HG03159 (cell line): ENCODE data around the gene GPR89A.
"Not testable (repeated sequence)": the region's sequence is repeated elsewhere in the genome, so short reads cannot be mapped to it uniquely, and the experiment has no call there.

ENCODE experiments used
- ATAC-seq: cut with Tn5 transposase; IDR thresholded peaks from one replicate; pipeline ENCODE4 v1.9.1; 2021; ENCODE audit warnings: mild to moderate bottlenecking, moderate library complexity; ENCODE audit not compliant: unreplicated experiment

GPR89A gene

DNA sequence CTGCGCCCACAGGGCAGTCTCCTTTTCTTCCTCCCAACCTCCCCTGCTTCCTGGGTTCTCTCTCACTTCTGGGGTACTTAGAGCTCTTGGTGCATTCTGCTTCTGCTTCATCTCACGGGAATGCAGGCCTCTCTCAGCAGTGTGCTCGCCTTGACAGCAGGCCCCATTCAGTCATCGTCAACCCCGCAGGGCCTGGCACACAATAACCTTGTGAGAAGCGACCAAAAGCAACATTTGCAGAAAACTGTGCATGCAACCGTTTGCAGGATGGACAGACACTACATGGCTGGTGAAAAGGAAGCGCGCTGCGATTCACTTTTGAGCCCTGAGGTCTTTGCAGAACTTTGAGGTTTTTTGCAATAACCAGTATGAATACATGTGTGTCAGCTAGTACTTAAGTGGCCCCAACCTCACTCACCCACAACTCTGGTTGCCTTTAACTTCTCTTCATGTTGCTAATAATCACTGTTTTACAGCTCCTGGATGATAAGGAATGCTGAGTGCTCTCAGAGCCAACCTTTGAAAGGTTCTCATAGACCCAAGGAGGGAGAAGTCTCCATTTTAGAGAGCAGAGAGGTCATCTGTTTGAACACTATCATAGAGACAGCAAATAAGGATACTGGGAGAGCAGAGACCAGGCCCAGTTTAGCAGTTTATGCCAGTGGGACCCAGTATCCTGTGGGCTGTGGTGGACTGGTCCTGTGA, 109.0 kb downstream of the GPR89A start:
- no peak for ATAC-seq

GRCh38 chr1:145717833-145718232, 110.0 kb downstream of the GPR89A start:
- no peak for ATAC-seq

DNA sequence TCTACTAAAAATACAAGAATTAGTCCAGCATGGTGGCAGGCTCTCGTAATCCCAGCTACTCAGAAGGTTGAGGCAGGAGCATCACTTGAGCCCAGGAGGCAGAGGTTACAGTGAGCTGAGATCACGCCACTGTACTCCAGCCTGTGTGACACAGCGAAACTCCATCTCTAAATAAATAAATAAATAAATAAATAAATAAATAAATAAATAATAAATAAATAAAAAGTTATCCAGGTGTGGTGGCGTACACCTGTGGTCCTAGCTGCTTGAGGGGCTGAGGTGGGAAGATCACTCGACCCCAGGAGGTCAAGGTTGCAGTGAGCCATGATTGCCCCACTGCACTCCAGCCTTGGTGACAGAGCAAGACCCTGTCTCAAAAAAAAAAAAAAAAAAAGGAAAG, 110.7 kb downstream of the GPR89A start:
- ATAC-seq = not testable (repeated sequence)

GRCh38 chr1:145719230-145720079, 111.7 kb downstream of the GPR89A start, which contains the start of gene CD160:
CD160 (plus strand) TSS chr1:145719499; CDS start chr1:145728328, 8,829 bp downstream.
- no peak for ATAC-seq
